NB4 (cell line): ENCODE data around the gene USH2A.

ENCODE experiments used
- DNase-seq: peaks from one replicate; pipeline ENCODE4 v3.0.0; 2010; ENCODE audit warnings: low read depth
- H3K4me3 ChIP-seq: one replicate; pipeline ENCODE4 v1.5.1; 2011; ENCODE audit warnings: mild to moderate bottlenecking, low read depth, low read length, moderate library complexity
- CTCF ChIP-seq: IDR thresholded peaks from one replicate; pipeline ENCODE4 v1.5.1; 2012; ENCODE audit warnings: low read depth, low read length
- MAX ChIP-seq: IDR thresholded peaks from 2 replicates; pipeline ENCODE4 v1.6.1; 2011; ENCODE audit warnings: low read depth, low read length
- MYC ChIP-seq: IDR thresholded peaks from 2 replicates; pipeline ENCODE4 v1.6.1; 2011; ENCODE audit warnings: low read depth, low read length
- POLR2A ChIP-seq: IDR thresholded peaks from 2 replicates; pipeline ENCODE4 v1.6.1; 2011; ENCODE audit warnings: mild to moderate bottlenecking; ENCODE audit not compliant: insufficient read length; ENCODE audit errors: extremely low read depth

Gene USH2A

GRCh38 chr1:216261631-216262030 is 161.6 kb downstream of the USH2A start:
- no peak overlapping the region for H3K4me3 ChIP-seq
- no peak for TF ChIP-seq MAX
- no peak for TF ChIP-seq MYC
- no peak for TF ChIP-seq POLR2A
- no peak for TF ChIP-seq CTCF
- DNase-seq, result no peak

GRCh38 chr1:216258856-216259255 is 164.4 kb downstream of the USH2A start:
- no peak overlapping the region for H3K4me3 ChIP-seq
- DNase-seq, result no peak
- TF ChIP-seq POLR2A (no peak), MAX (no peak), CTCF (no peak), MYC (no peak)

- H3K4me3 ChIP-seq, result no peak overlapping the region
- no peak for TF ChIP-seq CTCF
- no peak for TF ChIP-seq MYC
- TF ChIP-seq POLR2A, result no peak
- no peak for TF ChIP-seq MAX
- no peak for DNase-seq
Measured at GRCh38 chr1:216258386-216258785, 164.9 kb downstream of the USH2A start.

- TF ChIP-seq CTCF (no peak), POLR2A (no peak), MYC (no peak), MAX (no peak)
- no peak for DNase-seq
- no peak overlapping the region for H3K4me3 ChIP-seq
Measured at GRCh38 chr1:216250861-216251260, 172.4 kb downstream of the USH2A start.

- no peak for DNase-seq
- H3K4me3 ChIP-seq, result no peak overlapping the region
- TF ChIP-seq MYC (no peak), MAX (no peak), POLR2A (no peak), CTCF (no peak)
Measured at GRCh38 chr1:216248628-216249027, 174.6 kb downstream of the USH2A start.

- no peak overlapping the region for H3K4me3 ChIP-seq
- DNase-seq, result no peak
- TF ChIP-seq MYC (no peak), MAX (no peak), CTCF (no peak), POLR2A (no peak)
Measured at GRCh38 chr1:216247937-216248336, 175.3 kb downstream of the USH2A start.
